CD14-positive monocyte (primary cell): ENCODE results near the gene FAM222B. TPM values are rescaled to one million over a fixed set of nuclear protein-coding genes. Genes with fewer than 3 reads are reported as not detected.
"Not testable (repeated sequence)": the region's sequence is repeated elsewhere in the genome, so short reads cannot be mapped to it uniquely, and the experiment has no call there.

Experiments used
- DNase-seq, 3 donors: peaks; one replicate each; pipeline ENCODE4 v3.0.0-alpha.2; 2011 to 2022
- H2AFZ ChIP-seq: 2 replicates; pipeline ENCODE4 v1.6.0; 2012; ENCODE audit warnings: mild to moderate bottlenecking, low read depth, low read length, inconsistent platforms; ENCODE audit not compliant: insufficient read depth, poor library complexity, severe bottlenecking
- H3K27ac ChIP-seq, 2 donors: 1 replicate in 1 of 2; 2 replicates in 1 of 2; pipeline ENCODE4 v1.5.1; 2012 to 2013; ENCODE audit warnings: low read length in 2 of 2, control low read depth in 1 of 2, inconsistent platforms in 1 of 2, low read depth in 1 of 2, mild to moderate bottlenecking in 1 of 2
- H3K27me3 ChIP-seq, 2 donors: one replicate each; pipeline versions ENCODE4 v1.6.0 to v1.6.1; 2011 to 2013; ENCODE audit warnings: low read length in 2 of 2; ENCODE audit not compliant: control insufficient read depth in 2 of 2, insufficient read depth in 2 of 2
- H3K36me3 ChIP-seq, 2 donors: replicated peaks in 1 of 2; 1 replicate in 1 of 2; 2 replicates in 1 of 2; pipeline versions ENCODE4 v1.5.1 to v1.6.1; 2012 to 2013; ENCODE audit warnings: low read length in 2 of 2, control low read depth in 1 of 2, inconsistent platforms in 1 of 2, mild to moderate bottlenecking in 1 of 2; ENCODE audit not compliant: insufficient read depth in 2 of 2, control insufficient read depth in 1 of 2
- H3K4me1 ChIP-seq, 2 donors: 1 replicate in 1 of 2; 2 replicates in 1 of 2; pipeline versions ENCODE4 v1.5.1 to v1.6.1; 2012 to 2013; ENCODE audit warnings: low read length in 2 of 2, control low read depth in 1 of 2, inconsistent platforms in 1 of 2, mild to moderate bottlenecking in 1 of 2, moderate library complexity in 1 of 2; ENCODE audit not compliant: insufficient read depth in 2 of 2, control insufficient read depth in 1 of 2
- H3K4me2 ChIP-seq: replicated peaks from 2 replicates; pipeline ENCODE3; 2012; ENCODE audit warnings: low read length, moderate library complexity, mild to moderate bottlenecking; ENCODE audit not compliant: poor library complexity, severe bottlenecking; ENCODE audit errors: extremely low read depth
- H3K4me3 ChIP-seq, 3 experiments: fragments of 200-600 bp in 1 of 3; sonication (generic) in 1 of 3; replicated peaks in 1 of 3; 1 replicate in 2 of 3; 2 replicates in 1 of 3; pipeline ENCODE4 v1.5.1; 2011 to 2013; ENCODE audit warnings: low read length in 3 of 3, mild to moderate bottlenecking in 3 of 3, control low read depth in 2 of 3, low read depth in 2 of 3, inconsistent platforms in 1 of 3, moderate library complexity in 1 of 3
- H3K79me2 ChIP-seq: 2 replicates; pipeline ENCODE4 v1.6.0; 2012; ENCODE audit warnings: mild to moderate bottlenecking, control low read depth, inconsistent platforms, low read length, moderate library complexity; ENCODE audit not compliant: insufficient read depth
- H3K9ac ChIP-seq: 2 replicates; pipeline ENCODE4 v1.6.0; 2017; ENCODE audit warnings: low read length, mild to moderate bottlenecking; ENCODE audit not compliant: insufficient read depth, poor library complexity, severe bottlenecking
- H3K9me3 ChIP-seq, 2 donors: replicated peaks in 1 of 2; 1 replicate in 1 of 2; 2 replicates in 1 of 2; pipeline versions ENCODE4 v1.5.1 to v1.6.1; 2012 to 2013; ENCODE audit warnings: low read length in 2 of 2, control low read depth in 1 of 2; ENCODE audit not compliant: control insufficient read depth in 1 of 2, insufficient read depth in 1 of 2
- H4K20me1 ChIP-seq: 2 replicates; pipeline ENCODE4 v1.6.0; 2012; ENCODE audit warnings: mild to moderate bottlenecking, low read length, control low read depth, moderate library complexity; ENCODE audit not compliant: insufficient read depth
- H3K27ac Mint-ChIP-seq, 7 donors: one replicate each; pipeline ENCODE4 v1.8.0; 2020; ENCODE audit warnings: mild to moderate bottlenecking in 7 of 7, mixed read lengths in 7 of 7, moderate library complexity in 6 of 7, inconsistent platforms in 2 of 7
- H3K27me3 Mint-ChIP-seq, 3 donors: one replicate each; pipeline ENCODE4 v1.8.0; 2021 to 2022; ENCODE audit warnings: low read depth in 3 of 3, mild to moderate bottlenecking in 3 of 3, mixed read lengths in 3 of 3, moderate library complexity in 3 of 3, inconsistent platforms in 1 of 3
- H3K36me3 Mint-ChIP-seq, 2 donors: one replicate each; pipeline ENCODE4 v1.8.0; 2020; ENCODE audit warnings: mixed read lengths in 2 of 2, inconsistent platforms in 1 of 2, mild to moderate bottlenecking in 1 of 2
- H3K4me1 Mint-ChIP-seq: one replicate; pipeline ENCODE4 v1.8.0; 2020; ENCODE audit warnings: mild to moderate bottlenecking, mixed read lengths
- H3K4me3 Mint-ChIP-seq, 2 donors: one replicate each; pipeline ENCODE4 v1.8.0; 2020; ENCODE audit warnings: mild to moderate bottlenecking in 2 of 2, mixed read lengths in 2 of 2, moderate library complexity in 1 of 2
- H3K9me3 Mint-ChIP-seq, 7 donors: one replicate each; pipeline ENCODE4 v1.8.0; 2020 to 2022; ENCODE audit warnings: mixed read lengths in 7 of 7, mild to moderate bottlenecking in 6 of 7, moderate library complexity in 6 of 7, inconsistent platforms in 2 of 7
- CTCF ChIP-seq: fragments of 200-600 bp; IDR thresholded peaks from one replicate; pipeline ENCODE4 v1.8.0; 2022; ENCODE audit warnings: antibody characterized with exemption, mild to moderate bottlenecking
- WGBS: methylation state at CpG from one replicate; pipeline ENCODE4 v1.1.5; 2013; ENCODE audit warnings: missing lambda C conversion rate; ENCODE audit not compliant: insufficient coverage; 5-methylcytosine and 5-hydroxymethylcytosine counted together
- intact Hi-C, 2 donors: fragments of 100-400 bp; cut with micrococcal nuclease; formaldehyde crosslinking; loops; one replicate each; pipeline versions ENCODE4 v1.15.0 to v1.15.1; 2023
- polyA plus RNA-seq, 3 donors: library from polyadenylated mRNA; depleted of rRNA in 1 of 3; unstranded in 2 of 3; stranded (reverse) in 1 of 3; fragments of 300-500 nt in 2 of 3; fragments of >200 nt in 1 of 3; fragmentation: Illumina TruSeq in 2 of 3; gene quantifications; 1 replicate in 2 of 3; 2 replicates in 1 of 3; pipeline ENCODE4 v1.2.3, GENCODE V29; 2012 to 2021

The FAM222B gene
- polyA plus RNA-seq, 3 donors, result 1.5 to 8.6 (median 1.9) TPM

- Mint-ChIP-seq H3K27ac (peak overlapping the region in 4 of 7 donors; percentile 7 to 70 (median 50)), H3K36me3 (peaks cover 36 to 44% of the 10 kb centered on the region in 2 donors), H3K4me3 (peak overlapping the region; percentile 89 to 94), H3K27me3 (peaks cover 2 to 15% (median 7%) of the 10 kb centered on the region in 3 donors), H3K4me1 (peaks cover 65% of the 10 kb centered on the region), H3K9me3 (peaks cover 0 to 2% (median 0%) of the 10 kb centered on the region in 7 donors)
- Histone ChIP-seq H3K9ac (peak overlapping the region; percentile 28), H3K36me3 (peaks cover 35 to 40% of the 10 kb centered on the region in 2 donors), H3K27ac (no peak overlapping the region), H3K9me3 (no peaks in the 10 kb centered on the region), H3K4me1 (peaks cover 58 to 72% of the 10 kb centered on the region in 2 donors), H3K27me3 (no peaks in the 10 kb centered on the region), H2AFZ (peak overlapping the region; percentile 75), H3K4me2 (peak overlapping the region; percentile 100), H3K79me2 (peaks cover 23% of the 10 kb centered on the region), H4K20me1 (peaks cover 54% of the 10 kb centered on the region), H3K4me3 (peak overlapping the region; percentile 11 to 96 (median 66))
- WGBS, result no CpG with 5 or more reads among the region's 20 CpGs
- no peak for TF ChIP-seq CTCF
- no peak for DNase-seq
- intact Hi-C loops, result loop anchor here in 1 of 2 donors (5.0 kb wide), 1 partner anchor 87 kb away; no protein-coding TSS in a partner anchor
Measured at GRCh38 chr17:28725166-28725659, 117.4 kb downstream of the FAM222B start.

GRCh38 chr17:28724500-28725165 is 118.0 kb downstream of the FAM222B start:
- Histone ChIP-seq H3K36me3 (peaks cover 35 to 40% of the 10 kb centered on the region in 2 donors), H3K27me3 (no peaks in the 10 kb centered on the region), H3K9ac (no peak overlapping the region), H3K27ac (no peak overlapping the region), H2AFZ (no peak overlapping the region), H3K4me3 (peak overlapping the region in 1 of 3 experiments; percentile 96), H3K79me2 (peaks cover 28% of the 10 kb centered on the region), H3K4me2 (peak overlapping the region; percentile 100), H3K4me1 (peaks cover 55 to 72% of the 10 kb centered on the region in 2 donors), H3K9me3 (no peaks in the 10 kb centered on the region), H4K20me1 (peaks cover 57% of the 10 kb centered on the region)
- Mint-ChIP-seq H3K36me3 (peaks cover 36 to 44% of the 10 kb centered on the region in 2 donors), H3K4me3 (peak overlapping the region; percentile 13 to 48), H3K9me3 (peaks cover 0 to 2% (median 0%) of the 10 kb centered on the region in 7 donors), H3K27ac (peak overlapping the region in 3 of 7 donors; percentile 11 to 55 (median 40)), H3K27me3 (peaks cover 2 to 15% (median 6%) of the 10 kb centered on the region in 3 donors), H3K4me1 (peaks cover 62% of the 10 kb centered on the region)
- DNase-seq, result no peak
- intact Hi-C loops, result loop anchor here in 1 of 2 donors (5.0 kb wide), 1 partner anchor 88 kb away; no protein-coding TSS in a partner anchor
- 94% methylated on average over 8 of the region's 10 CpGs for WGBS
- TF ChIP-seq CTCF, result no peak

GRCh38 chr17:28723836-28724499 is 118.6 kb downstream of the FAM222B start:
- H3K9me3 ChIP-seq, DNase-seq, H3K9ac ChIP-seq, H3K27me3 ChIP-seq, H3K27ac ChIP-seq, H3K4me3 ChIP-seq, H3K9me3 Mint-ChIP-seq, H3K4me2 ChIP-seq, intact Hi-C loops, H2AFZ ChIP-seq: not testable (repeated sequence)
- H3K4me3 Mint-ChIP-seq, result peak overlapping the region in 1 of 2 donors; percentile 13
- peaks cover 28% of the 10 kb centered on the region for H3K79me2 ChIP-seq
- peaks cover 60% of the 10 kb centered on the region for H3K4me1 Mint-ChIP-seq
- H3K36me3 Mint-ChIP-seq, result peaks cover 36 to 44% of the 10 kb centered on the region in 2 donors
- WGBS, result 96% methylated on average over 2 of the region's 4 CpGs
- peaks cover 2 to 15% (median 6%) of the 10 kb centered on the region in 3 donors for H3K27me3 Mint-ChIP-seq
- H3K27ac Mint-ChIP-seq, result peak overlapping the region in 1 of 7 donors; percentile 55
- peaks cover 57% of the 10 kb centered on the region for H4K20me1 ChIP-seq
- peaks cover 53 to 70% of the 10 kb centered on the region in 2 donors for H3K4me1 ChIP-seq
- H3K36me3 ChIP-seq, result peaks cover 35 to 40% of the 10 kb centered on the region in 2 donors
